ENCODE measurements around the gene CCL23.

The CCL23 gene, protein sequence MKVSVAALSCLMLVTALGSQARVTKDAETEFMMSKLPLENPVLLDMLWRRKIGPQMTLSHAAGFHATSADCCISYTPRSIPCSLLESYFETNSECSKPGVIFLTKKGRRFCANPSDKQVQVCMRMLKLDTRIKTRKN

DNA sequence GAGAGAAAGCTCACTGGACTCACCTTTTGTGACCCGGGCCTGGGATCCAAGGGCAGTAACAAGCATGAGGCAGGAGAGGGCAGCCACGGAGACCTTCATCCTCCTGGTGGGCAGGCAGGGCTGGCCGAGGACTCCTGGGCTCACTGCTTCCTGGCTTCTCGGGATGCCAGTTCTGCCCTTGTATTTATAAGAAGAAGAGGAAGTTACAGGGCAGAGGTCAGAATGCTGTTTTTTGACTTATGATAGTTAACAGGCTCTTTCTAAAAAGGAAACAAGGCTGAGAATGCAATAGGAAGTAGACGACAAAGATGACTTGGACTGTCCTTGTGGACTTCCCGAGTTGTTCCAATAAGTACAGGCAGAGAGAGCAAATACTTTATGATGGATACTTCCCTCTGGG, at the start of gene CCL23:
TSS of gene CCL23 (minus strand) at position 174 of the 400 bp plus-strand sequence. CDS start at position 99, 75 bp downstream.
- DNase-seq, result no peak
- Histone ChIP-seq H3K9me3 (ENCODE audit: severe bottlenecking) (peaks cover 1% of the 10 kb centered on the region), H3K27me3 (ENCODE audit: insufficient read depth, low read depth, severe bottlenecking) (no peaks in the 10 kb centered on the region), H3K27ac (no peak within 1 kb of the TSS), H3K36me3 (no peaks in the 10 kb centered on the region), H3K4me3 (ENCODE audit: low read depth, low read length) (no peak within 1 kb of the TSS)
- TF ChIP-seq, protein P1, sequence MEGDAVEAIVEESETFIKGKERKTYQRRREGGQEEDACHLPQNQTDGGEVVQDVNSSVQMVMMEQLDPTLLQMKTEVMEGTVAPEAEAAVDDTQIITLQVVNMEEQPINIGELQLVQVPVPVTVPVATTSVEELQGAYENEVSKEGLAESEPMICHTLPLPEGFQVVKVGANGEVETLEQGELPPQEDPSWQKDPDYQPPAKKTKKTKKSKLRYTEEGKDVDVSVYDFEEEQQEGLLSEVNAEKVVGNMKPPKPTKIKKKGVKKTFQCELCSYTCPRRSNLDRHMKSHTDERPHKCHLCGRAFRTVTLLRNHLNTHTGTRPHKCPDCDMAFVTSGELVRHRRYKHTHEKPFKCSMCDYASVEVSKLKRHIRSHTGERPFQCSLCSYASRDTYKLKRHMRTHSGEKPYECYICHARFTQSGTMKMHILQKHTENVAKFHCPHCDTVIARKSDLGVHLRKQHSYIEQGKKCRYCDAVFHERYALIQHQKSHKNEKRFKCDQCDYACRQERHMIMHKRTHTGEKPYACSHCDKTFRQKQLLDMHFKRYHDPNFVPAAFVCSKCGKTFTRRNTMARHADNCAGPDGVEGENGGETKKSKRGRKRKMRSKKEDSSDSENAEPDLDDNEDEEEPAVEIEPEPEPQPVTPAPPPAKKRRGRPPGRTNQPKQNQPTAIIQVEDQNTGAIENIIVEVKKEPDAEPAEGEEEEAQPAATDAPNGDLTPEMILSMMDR (IDR thresholded peaks at IDR 0.05; ENCODE audit: low read depth, low read length), result no peak

DNA sequence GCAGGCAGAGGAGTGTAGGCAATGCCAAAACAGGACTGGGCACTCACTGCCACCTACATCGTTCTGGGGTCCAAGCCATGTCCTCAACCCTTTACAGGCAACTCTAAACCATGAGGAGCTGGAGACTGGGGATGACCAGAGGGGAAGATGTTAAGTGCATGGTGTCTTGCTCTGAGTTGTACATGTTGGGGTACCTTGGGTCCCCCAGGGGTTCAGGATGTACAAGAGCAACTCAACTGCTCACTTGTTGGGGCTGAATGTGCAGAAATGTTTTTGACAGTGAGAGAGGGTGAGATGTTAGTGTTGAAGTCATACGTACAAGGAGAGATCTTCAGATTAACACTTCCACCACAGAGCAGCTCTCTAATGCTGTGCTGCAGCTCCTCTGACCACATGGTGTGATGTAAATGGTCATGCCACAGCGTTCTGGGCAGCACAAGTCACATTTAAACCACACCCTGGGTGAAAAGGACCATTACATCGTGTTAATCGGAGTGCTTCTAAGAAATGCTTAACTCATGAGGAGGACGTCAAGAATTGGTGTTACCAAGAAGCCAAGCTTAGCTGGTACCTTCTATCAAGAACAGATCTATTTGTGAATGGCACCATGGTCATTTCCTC, 48.7 kb upstream of the CCL23 start:
- Histone ChIP-seq H3K9me3 (ENCODE audit: severe bottlenecking) (no peaks in the 10 kb centered on the region), H3K36me3 (no peaks in the 10 kb centered on the region), H3K27me3 (ENCODE audit: insufficient read depth, low read depth, severe bottlenecking) (no peaks in the 10 kb centered on the region), H3K27ac (no peak overlapping the region), H3K4me3 (ENCODE audit: low read depth, low read length) (no peak overlapping the region)
- TF ChIP-seq, protein P1 (IDR thresholded peaks at IDR 0.05; ENCODE audit: low read depth, low read length), result no peak
- no peak for DNase-seq

DNA sequence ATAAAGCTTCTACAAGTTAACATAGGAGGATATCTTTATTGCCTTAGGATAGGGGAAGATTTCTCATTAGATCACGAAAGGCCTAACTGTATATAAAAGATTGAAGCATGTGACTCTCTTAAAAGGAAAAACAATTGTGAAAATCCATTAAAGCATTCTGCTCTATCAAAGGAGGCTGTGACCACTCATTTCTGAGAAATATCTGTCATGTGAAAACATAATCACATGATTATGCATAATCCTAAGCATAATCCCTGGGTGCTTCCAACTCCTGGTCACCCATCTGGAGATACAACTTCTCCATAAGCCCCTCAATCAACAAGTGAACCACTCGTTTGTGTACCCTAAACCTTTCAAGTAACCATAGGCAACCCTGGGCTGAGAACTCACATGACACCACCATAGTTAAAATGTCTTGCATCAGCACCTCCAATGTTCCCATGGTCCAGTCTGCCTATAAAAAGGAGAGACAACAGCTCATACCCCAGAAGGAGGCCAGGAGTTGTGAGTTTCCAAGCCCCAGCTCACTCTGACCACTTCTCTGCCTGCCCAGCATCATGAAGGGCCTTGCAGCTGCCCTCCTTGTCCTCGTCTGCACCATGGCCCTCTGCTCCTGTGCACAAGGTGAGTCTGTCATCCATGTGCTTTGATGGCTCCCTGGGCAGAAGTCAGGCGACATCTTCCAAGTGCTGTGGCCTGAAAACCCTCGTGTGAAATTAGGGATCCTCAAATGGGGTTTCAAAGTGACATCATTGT, 46.2 kb upstream of the CCL23 start, which contains the start of gene CCL18:
TSS of gene CCL18 (plus strand) at position 487 of the 756 bp plus-strand sequence. CDS start at position 558, 71 bp downstream.
- H3K27ac ChIP-seq, result no peak within 1 kb of the TSS
- H3K9me3 ChIP-seq (ENCODE audit: severe bottlenecking), result no peaks in the 10 kb centered on the region
- no peaks in the 10 kb centered on the region for H3K27me3 ChIP-seq (ENCODE audit: insufficient read depth, low read depth, severe bottlenecking)
- H3K4me3 ChIP-seq (ENCODE audit: low read depth, low read length), result no peak within 1 kb of the TSS
- no peak for DNase-seq
- TF ChIP-seq, protein P1 (IDR thresholded peaks at IDR 0.05; ENCODE audit: low read depth, low read length), result no peak
- no peaks in the 10 kb centered on the region for H3K36me3 ChIP-seq

DNA sequence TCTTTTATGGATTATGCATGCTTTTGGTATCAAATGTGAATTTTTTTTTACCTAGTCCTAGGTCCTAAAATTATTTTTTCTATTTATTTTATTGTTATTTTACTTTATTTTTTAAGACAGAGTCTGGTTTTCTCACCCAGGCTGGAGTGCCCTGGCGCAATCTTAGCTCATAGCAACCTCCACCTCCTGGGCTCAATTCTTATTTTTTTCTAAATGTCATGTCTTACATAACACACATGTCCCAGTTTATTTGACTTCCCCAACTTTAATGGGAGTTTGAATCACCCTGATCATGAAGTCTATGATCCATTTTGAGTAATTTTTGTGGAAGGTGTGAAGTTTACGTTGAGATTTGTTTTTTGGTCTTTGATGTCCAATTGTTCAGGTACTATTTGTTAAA, 43.0 kb upstream of the CCL23 start:
- Histone ChIP-seq H3K4me3 (ENCODE audit: low read depth, low read length) (no peak overlapping the region), H3K36me3 (no peaks in the 10 kb centered on the region), H3K27me3 (ENCODE audit: insufficient read depth, low read depth, severe bottlenecking) (no peaks in the 10 kb centered on the region), H3K9me3 (ENCODE audit: severe bottlenecking) (no peaks in the 10 kb centered on the region), H3K27ac (no peak overlapping the region)
- no peak for DNase-seq
- TF ChIP-seq, protein P1 (IDR thresholded peaks at IDR 0.05; ENCODE audit: low read depth, low read length), result no peak

DNA sequence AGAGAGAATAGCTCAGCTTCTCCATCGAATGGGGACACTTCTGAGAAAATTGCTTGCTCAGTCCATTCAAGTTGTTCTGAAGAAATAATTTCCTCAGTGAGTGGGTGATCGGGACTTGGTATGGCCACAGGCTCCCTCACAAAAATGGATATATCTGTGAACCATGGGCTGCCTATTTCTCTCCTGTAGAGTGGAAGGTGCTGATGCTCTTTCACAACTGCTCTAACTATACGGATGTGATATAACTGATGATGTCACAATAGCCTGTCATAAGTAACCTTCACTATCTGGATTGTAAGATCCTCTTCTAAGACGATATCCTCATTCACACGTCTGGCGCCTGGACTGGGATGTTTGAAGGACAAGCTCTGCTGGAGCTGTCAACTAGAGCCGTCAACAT, 41.6 kb upstream of the CCL23 start:
- Histone ChIP-seq H3K4me3 (ENCODE audit: low read depth, low read length) (no peak overlapping the region), H3K27ac (no peak overlapping the region), H3K27me3 (ENCODE audit: insufficient read depth, low read depth, severe bottlenecking) (no peaks in the 10 kb centered on the region), H3K36me3 (no peaks in the 10 kb centered on the region), H3K9me3 (ENCODE audit: severe bottlenecking) (no peaks in the 10 kb centered on the region)
- TF ChIP-seq, protein P1 (IDR thresholded peaks at IDR 0.05; ENCODE audit: low read depth, low read length), result no peak
- DNase-seq, result no peak

Measured in WERI-Rb-1 (cell line).